ENCODE measurements around the gene VAMP2. TPM values are rescaled to one million over a fixed set of nuclear protein-coding genes. Genes with fewer than 3 reads are reported as not detected.

Gene VAMP2
- total and polyA plus RNA-seq, 2 of the 4 experiments (the other 2 are of a cell fraction), result 2.3 to 33.3 TPM

DNA sequence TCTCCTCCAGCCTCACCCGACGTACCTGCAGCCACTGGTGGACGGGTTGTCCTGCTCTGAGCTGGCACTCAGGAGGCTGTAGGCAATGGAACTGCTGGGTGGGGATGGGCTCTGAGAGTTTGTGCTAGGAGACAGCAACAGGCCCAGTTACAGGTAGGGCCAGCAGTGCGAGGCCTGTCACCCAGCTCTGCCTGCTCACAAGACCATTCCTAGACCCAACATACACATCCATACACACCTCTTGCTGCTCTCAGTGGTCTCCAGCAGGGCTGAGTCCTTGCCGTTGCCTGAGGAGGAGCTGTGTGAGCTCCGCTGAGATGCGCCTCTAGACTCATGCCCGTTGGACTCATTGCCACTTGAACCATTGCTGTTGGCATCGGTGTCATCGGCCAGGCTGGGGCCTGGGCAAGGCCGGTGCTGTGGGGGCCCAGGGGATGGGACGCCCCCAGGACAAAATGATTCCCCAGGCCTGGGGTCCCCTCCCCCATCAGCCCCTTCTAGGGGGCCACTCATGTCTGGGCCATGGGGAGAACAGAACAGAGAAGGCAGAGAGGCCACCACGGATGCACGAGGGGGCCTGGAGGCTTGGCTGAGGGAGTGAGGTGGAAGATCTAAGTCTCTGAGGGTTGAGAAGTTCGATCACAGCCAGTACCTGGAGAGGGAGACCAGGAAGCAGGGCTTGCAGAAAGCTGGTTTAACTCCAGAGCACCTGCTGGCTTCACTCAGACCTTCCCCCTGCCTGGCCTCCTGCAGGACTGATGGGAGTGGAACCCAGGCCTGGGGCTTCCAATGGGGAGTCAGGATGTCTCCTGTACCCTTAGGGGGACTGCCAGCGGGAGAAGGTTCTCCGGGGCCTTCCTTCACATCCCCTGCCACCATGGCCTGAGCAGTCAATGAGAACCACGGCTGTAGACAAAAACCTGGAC is 12.3 kb downstream of the VAMP2 start:
- Histone ChIP-seq H2AK9ac (replicated peaks; ENCODE audit: low read depth, low read length, poor library complexity) (peak overlapping the region; percentile 90), H2BK120ac (ENCODE audit: low read depth, low read length) (peak overlapping the region; percentile 53; the same call in 1 of the 2 replicates), H4K20me1 (ENCODE audit: insufficient read depth, low read length) (peaks cover 9% of the 10 kb centered on the region), H3K18ac (ENCODE audit: low read depth, low read length) (no peak overlapping the region), H3K4me3 (ENCODE audit: insufficient read depth, low read depth, low read length) (0 out of 2 replicates have a peak overlapping the region, but pooled peaks have one; percentile 17), H3K79me1 (ENCODE audit: low read depth in 1 of 2, low read length in 2 of 2) (peaks cover 3 to 31% of the 10 kb centered on the region in 2 experiments; a peak in 2 of 4 replicates), H2BK20ac (ENCODE audit: low read depth, low read length) (peak overlapping the region; percentile 44; the same call in 1 of the 2 replicates), H3K14ac (replicated peaks; ENCODE audit: low read depth, low read length) (peak overlapping the region; percentile 77), H3K4me1 (ENCODE audit: control insufficient read depth, insufficient read depth, low read length) (peaks cover 21% of the 10 kb centered on the region), H2BK5ac (ENCODE audit: low read depth, low read length, poor library complexity, severe bottlenecking) (peak overlapping the region; percentile 59), H3K4ac (ENCODE audit: low read depth, low read length) (peak overlapping the region; percentile 83; the same call in 1 of the 2 replicates), H3K9me1 (ENCODE audit: insufficient read depth, low read length) (peaks cover 18% of the 10 kb centered on the region), H4K5ac (ENCODE audit: low read depth, low read length) (no peak overlapping the region), H3K4me2 (ENCODE audit: low read depth, low read length) (peak overlapping the region; percentile 84), H3K9me3 (ENCODE audit: control insufficient read depth, insufficient read depth, low read length) (no peaks in the 10 kb centered on the region), H3K9ac (ENCODE audit: low read depth, low read length) (peak overlapping the region; percentile 18; the same call in 1 of the 2 replicates), H3K36me3 (ENCODE audit: control insufficient read depth, insufficient read depth, low read length) (peaks cover 39% of the 10 kb centered on the region), H2AFZ (replicated peaks; ENCODE audit: low read length, poor library complexity) (peak overlapping the region; percentile 88), H4K91ac (ENCODE audit: insufficient read depth, low read depth, low read length) (peak overlapping the region; percentile 73), H3K23ac (ENCODE audit: low read depth, low read length) (no peak overlapping the region), H4K8ac (ENCODE audit: low read depth in 2 of 2, low read length in 2 of 2) (peak overlapping the region in 1 of 2 experiments; percentile 79; a peak in 2 of 4 replicates), H3K56ac (ENCODE audit: extremely low read depth, insufficient read depth, low read length) (no peak overlapping the region), H3K27ac (ENCODE audit: insufficient read depth, low read length) (peak overlapping the region; percentile 50), H3K27me3 (ENCODE audit: control insufficient read depth, insufficient read depth, low read length) (no peaks in the 10 kb centered on the region), H2BK15ac (ENCODE audit: low read depth, low read length) (peak overlapping the region; percentile 40; the same call in 1 of the 3 replicates), H2AK5ac (ENCODE audit: low read depth, low read length) (peak overlapping the region; percentile 47; the same call in 1 of the 2 replicates)
- POLR2A ChIA-PET (ENCODE audit: unreplicated experiment), result interaction anchor here (0.5 kb wide), 1 partner anchor 97 kb away, joined by 3 read pairs; the partner anchor contains the start of gene CTC1
- dilution Hi-C loops (cut with HindIII; ENCODE audit: low sequenced_read_pairs, unreplicated experiment) (no loop called here), intact Hi-C loops (cut with micrococcal nuclease) (no loop called here), in situ Hi-C loops (cut with MboI; ENCODE audit: low sequenced_read_pairs) (loop anchor here (25.0 kb wide), 1 partner anchor 913 kb away; the partner anchor contains the start of genes DVL2, GABARAP and PHF23)
- whole genome bisulfite sequencing, 2 experiments (ENCODE audit: extremely low coverage in 2 of 2, insufficient read length in 1 of 2), result 82% methylated on average over 8 of the region's 18 CpGs; no CpG with 5 or more reads in 1 of the 2 experiments
- TF ChIP-seq MAFK (IDR thresholded peaks at IDR 0.05; ENCODE audit: low read depth, low read length), result no peak
- TF ChIP-seq FOS (IDR thresholded peaks at IDR 0.05; ENCODE audit: low read depth, low read length), result no peak
- no peak for TF ChIP-seq NFE2L2 (IDR thresholded peaks at IDR 0.05; ENCODE audit: low read depth, low read length)
- TF ChIP-seq CHD1 (IDR thresholded peaks at IDR 0.05; ENCODE audit: low read depth, low read length), result no peak
- no peak for TF ChIP-seq SMC3 (IDR thresholded peaks at IDR 0.05; ENCODE audit: low read depth, low read length)
- BruUV-seq (replicated peaks), result no TSS peak
- ATAC-seq (ENCODE audit: low read depth) (no peak), DNase-seq (no peak)
- CTCF ChIA-PET, result interaction anchor here (0.6 to 1.5 kb wide), 3 partner anchors 9 to 31 kb away, joined by 3 read pairs; no protein-coding TSS in a partner anchor
